HG02981 (cell line): ENCODE results near the gene PXDC1.
"Not testable (repeated sequence)": the region's sequence is repeated elsewhere in the genome, so short reads cannot be mapped to it uniquely, and the experiment has no call there.

Experiments used
- ATAC-seq: cut with Tn5 transposase; IDR thresholded peaks from one replicate; pipeline ENCODE4 v1.9.1; 2021; ENCODE audit warnings: mild to moderate bottlenecking, moderate library complexity; ENCODE audit not compliant: unreplicated experiment

The PXDC1 gene

DNA sequence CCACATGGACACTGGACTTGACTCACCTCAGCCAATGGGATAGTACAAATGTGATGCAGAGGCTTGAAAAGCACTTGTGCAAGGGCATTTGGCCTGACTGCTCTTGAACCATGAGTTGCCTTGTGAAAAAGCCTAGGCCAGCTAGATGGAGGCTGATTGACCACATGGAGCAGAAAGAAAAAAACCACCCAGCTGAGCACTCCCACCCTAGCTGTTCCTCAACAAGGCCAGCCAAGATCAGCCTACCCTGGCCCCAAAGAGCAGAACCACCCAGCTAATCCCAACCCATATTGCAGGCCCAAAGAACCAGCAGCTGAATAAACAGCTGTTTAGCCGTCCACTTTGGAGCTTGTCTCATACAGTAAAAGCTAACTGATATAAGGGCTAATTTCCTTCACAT is 36.7 kb downstream of the PXDC1 start:
- no peak for ATAC-seq

DNA sequence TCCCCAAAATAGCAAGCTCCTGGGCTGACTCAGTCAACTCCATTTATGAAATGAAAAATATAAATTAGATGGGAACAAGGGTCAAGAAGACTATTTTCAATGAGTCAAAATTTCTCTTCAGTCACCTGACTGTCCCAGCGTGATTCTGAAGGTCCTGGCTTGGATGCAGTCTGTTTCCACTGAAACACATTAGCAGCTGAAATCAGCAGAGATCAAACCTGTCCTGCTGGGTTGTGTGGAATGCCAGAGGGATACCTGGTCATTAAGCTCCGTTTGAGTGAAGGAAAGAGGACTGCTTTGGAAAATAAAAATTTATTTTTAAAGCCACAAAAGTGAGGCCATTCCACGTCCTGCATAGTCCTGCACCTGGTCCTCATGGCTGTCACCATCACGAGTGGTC is 37.4 kb downstream of the PXDC1 start:
- no peak for ATAC-seq

DNA sequence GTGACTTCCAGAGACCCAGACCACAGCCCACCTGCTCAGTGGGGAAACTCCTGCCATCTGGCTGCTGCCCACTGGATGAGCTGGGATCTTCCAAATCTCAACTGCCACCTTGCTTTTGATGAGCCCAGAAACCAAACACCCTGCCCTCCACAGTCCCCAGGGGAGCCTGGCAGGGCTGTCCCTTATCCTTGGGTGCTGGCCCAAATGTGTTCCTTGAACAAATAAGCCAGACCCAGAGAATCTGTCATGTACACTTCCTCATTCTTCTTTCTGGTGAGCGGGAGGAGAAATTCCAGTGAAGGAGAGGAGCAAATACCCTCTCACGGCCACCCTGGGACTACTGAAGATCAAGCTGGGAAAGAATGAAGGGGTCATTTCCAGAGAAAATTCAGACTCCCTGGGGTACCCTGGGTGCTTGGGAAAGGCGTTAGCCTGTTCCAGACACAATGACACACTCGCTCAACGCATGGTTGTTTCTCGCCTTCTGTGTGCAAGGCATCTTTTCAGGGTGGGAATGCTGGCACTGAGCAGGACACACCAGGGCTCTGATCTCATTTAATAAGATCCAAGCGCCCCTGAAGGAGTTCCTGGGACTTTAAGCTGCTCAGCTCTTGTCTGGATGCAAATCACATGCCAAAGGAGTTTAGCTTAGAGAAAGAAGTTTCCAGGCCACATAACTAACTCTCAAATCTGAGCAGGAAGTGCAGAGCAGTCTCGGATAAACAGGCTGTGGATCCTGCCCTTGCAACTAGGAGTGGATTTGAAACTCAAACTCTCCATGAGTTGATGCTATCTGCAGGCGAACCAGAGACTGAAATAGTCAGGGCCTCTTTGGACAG is 38.5 kb downstream of the PXDC1 start:
- ATAC-seq: no peak

- no peak for ATAC-seq
These were observed 39.7 kb downstream of the PXDC1 start for GRCh38 chr6:3711776-3712175.

- no peak for ATAC-seq
These were observed 41.1 kb downstream of the PXDC1 start for GRCh38 chr6:3710403-3710802.

- no peak for ATAC-seq
These were observed 43.0 kb downstream of the PXDC1 start for GRCh38 chr6:3708540-3708939.

DNA sequence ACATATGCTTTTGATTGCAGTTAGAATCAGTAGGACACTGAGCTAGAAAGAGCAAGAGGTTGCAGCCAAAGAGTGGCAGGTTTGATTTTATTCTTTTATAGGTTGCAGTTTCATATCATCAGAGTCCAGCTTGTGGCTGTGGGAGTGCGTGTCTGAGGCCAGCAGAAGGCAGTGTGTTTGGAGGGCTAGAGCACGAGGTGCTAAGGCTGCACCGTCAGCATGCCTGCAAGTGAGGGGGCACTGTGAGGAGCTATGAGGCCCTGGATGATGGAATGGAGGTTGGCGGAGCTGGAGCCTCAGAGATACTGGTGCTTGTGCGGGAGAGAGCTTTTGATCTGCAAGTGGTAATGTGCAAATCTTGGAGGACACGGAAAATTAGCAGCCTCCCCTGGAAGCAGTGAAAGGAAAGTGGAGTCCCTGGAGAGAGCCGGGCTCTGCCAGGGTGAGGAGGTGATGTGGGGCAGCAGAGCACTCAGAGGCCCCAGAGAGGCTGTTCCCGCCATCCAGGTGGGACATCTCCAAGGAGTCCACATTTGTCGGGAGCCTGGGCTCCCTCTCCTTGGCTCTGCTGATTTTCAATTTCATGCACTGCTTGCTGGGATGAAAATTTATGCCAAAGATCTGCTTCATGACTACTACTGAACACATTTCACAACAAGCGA is 43.6 kb downstream of the PXDC1 start:
- no peak for ATAC-seq

- ATAC-seq: no peak
These were observed 44.5 kb downstream of the PXDC1 start for GRCh38 chr6:3707024-3707423.

DNA sequence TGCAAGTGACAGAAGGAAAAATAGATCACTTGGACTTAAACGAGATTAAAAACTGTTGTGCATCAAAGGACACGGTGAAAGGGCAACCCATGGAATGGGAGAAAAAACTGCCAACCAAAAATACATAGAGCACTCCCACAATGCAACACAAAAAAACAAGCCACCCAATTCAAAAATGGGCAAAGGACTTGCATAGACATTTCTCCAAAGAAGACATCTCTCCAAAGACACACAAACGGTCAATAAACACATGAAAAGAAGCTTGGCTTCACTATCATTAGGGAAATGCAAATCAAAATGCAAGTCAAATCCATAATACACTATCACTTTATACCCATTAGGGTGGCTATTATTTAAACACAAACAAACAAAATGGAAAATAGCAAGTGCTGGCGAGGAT is 45.0 kb downstream of the PXDC1 start:
- no peak for ATAC-seq

DNA sequence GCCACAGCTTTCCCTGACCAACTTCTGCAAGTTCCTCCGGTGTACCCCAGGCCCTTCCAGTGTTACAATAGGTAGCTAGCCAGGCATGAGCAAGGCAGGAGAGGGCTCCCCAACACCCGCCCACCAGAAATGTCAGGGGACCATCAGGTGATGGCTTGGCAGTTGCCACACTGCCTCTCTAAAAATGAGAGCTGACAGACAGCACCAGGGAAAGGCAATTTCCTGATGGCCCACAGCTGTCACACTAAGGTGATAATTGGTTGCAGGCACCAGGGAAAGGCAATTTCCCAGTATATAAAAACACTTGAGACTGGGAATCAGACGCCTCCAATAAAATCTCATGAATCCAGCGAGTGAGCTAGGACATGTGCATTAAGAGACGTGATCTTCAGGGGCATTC is 49.9 kb downstream of the PXDC1 start:
- no peak for ATAC-seq

DNA sequence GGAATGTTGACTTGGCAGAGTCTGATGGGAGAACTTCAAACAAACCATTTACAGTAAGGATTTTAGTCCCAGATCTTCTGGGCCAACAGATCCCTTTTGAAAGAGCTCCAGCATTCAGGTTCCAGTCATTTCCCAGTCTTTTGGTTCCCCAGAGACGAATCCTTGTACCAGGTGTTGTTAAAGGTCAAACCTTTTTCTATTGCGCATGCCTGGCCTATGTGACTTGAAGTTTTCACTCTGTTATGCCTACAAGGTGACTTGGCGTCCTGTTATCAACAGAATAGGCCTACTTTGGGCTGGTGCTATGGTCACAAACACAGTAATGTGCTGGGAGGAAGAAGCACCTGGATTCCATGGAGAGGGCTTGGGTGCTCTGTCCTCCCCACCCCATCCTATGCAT is 52.3 kb downstream of the PXDC1 start:
- ATAC-seq: no peak

DNA sequence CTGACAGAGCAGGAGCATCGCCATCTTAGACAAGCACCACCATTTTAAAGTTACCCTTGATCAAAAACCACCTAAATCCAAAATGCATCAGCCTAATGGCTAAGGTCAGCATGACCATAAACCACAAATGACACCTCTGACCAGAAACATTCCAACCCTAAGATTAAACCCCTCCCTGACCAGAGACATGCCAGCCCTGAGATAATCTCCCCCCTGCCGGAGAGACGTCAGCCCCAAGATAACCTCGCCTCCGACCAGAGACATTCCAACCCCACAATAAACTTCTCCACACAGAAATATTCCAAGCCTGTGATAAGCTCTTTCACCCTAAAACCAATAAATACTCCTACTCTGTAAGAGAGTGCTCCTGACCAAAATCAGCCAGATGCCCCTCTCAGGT is 53.5 kb downstream of the PXDC1 start:
- ATAC-seq: no peak

- no peak for ATAC-seq
These were observed 53.9 kb downstream of the PXDC1 start for GRCh38 chr6:3697609-3698008.

DNA sequence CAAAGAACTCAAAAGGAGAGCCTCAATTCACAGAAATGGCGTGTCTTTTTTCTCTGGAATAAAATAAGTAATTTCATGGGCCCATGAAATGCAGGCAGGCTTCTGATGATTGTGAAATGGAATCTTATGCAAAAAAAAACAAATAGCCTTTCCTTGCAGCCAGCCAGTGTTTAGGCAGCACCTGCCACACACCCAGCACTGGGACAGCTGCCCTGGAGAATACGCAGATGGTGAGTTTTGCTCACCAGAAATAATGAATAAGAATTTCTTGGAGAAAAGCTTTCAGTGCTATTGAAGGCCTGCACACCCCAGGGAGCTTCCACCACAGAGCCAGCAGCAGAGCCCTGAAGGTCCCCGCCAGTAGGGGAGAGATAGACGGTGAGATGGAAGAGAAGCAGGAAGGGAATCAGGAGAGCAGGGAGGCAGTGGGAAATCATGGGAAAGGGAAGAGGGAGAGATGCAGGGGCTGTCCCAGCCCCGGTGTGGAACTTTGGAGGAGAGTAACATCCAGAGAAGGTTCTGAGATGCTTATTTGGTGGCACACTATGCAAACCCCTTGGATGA is 54.9 kb downstream of the PXDC1 start:
- no peak for ATAC-seq

GRCh38 chr6:3695065-3695817 is 56.3 kb downstream of the PXDC1 start:
- ATAC-seq: no peak

- ATAC-seq: no peak
These were observed 57.7 kb downstream of the PXDC1 start for GRCh38 chr6:3693831-3694230.

DNA sequence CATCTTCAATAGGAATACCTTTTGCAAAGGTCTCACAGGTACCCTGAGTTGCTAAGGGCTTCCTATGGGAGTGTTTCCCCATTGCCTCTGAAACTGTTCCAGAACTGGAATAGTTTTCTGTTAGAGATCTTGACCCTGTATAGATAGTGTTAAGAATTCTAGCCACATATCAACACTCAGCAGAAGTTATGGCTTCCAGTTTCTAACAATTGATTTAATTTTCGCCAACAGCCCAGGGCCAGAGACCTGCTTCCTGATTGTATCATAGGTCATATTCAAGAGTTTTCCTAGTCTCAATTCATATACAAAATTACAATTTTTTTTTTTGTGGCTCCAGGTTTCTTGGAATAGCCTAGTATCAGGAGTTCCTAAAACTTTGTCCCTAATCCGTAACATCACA is 61.0 kb downstream of the PXDC1 start:
- ATAC-seq: no peak

DNA sequence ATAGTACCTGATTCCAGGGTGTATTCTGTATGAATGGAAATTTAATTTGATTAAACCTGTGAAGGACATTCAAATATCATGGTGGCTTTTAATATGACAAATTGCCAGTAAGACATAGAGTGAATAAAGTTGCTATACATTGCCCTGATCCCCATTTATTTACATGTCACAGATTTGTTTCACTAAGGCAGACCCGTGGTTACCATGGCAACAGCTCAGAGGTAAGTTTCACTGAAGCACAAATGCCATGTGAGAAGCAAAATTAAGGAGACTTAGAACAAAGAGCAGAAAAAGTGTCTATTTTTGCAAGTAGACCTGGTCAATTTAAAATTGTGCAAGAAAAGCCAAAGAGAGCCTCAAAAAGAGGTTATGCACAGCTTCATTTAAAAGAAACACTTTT is 63.7 kb downstream of the PXDC1 start:
- ATAC-seq: no peak

DNA sequence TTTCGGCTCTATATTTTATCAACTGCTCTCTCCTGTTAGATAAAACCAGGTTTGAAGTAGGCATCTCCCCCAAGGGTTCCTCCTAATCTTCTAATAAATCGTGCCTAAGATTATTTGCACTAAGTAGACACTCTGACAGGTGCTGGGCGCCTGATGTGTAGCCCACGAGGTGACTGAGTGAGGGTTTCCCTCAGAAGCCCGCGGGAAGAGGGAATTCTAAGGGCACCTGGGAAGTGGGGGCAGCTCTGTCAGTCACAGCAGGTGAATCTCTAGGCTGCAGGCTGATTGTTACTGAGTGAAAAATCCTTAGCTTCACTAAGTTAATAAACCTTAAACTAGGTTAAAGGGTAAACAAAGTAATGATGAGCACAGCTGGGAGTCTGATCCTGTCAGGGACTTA is 68.2 kb downstream of the PXDC1 start:
- no peak for ATAC-seq

GRCh38 chr6:3678946-3679345 is 72.6 kb downstream of the PXDC1 start:
- ATAC-seq: no peak

- ATAC-seq: not testable (repeated sequence)
These were observed 73.8 kb downstream of the PXDC1 start for GRCh38 chr6:3677751-3678150.

- not testable (repeated sequence) for ATAC-seq
These were observed 74.2 kb downstream of the PXDC1 start for GRCh38 chr6:3677351-3677750.
